A673 (cell line): ENCODE results near the gene CTNNA3. TPM values are rescaled to one million over a fixed set of nuclear protein-coding genes. Genes with fewer than 3 reads are reported as not detected.
A peak's percentile ranks its signal among the peaks of the same experiment; 100 is the strongest.

Experiments
- BruUV-seq: library from RNA; stranded (reverse); fragments of 400-500 nt; replicated peaks from 2 replicates; lab custom pipeline; 2021; lab: Mats Ljungman, UMichigan
- CTCF ChIA-PET: fragments of 300-600 bp; sonication (Branson Sonifier 250); formaldehyde crosslinking; loops from one replicate; lab custom pipeline; 2022; ENCODE audit warnings: antibody characterized with exemption; lab: Charles Lee
- POLR2A ChIA-PET: fragments of 300-600 bp; sonication (Branson Sonifier 250); formaldehyde crosslinking; loops from one replicate; lab custom pipeline; 2022; ENCODE audit warnings: antibody characterized with exemption; ENCODE audit not compliant: low non-redundant PET; lab: Charles Lee
- DNase-seq: peaks from one replicate; pipeline ENCODE4 v3.0.0-alpha.2; 2015; ENCODE audit warnings: low spot score
- H3K27ac ChIP-seq: fragments of 200-600 bp; sonication (generic); 2 replicates; pipeline ENCODE4 v1.5.1; 2016; ENCODE audit warnings: mixed run types, low read depth, mild to moderate bottlenecking, mixed read lengths, antibody characterized with exemption, low read length; ENCODE audit not compliant: poor library complexity, severe bottlenecking
- H3K27me3 ChIP-seq: fragments of 200-600 bp; sonication (generic); replicated peaks from 2 replicates; pipeline ENCODE4 v1.6.1; 2017; ENCODE audit warnings: mixed run types, low read depth, mild to moderate bottlenecking, mixed read lengths, antibody characterized with exemption, low read length; ENCODE audit not compliant: insufficient read depth, poor library complexity
- H3K36me3 ChIP-seq: fragments of 200-600 bp; sonication (generic); 2 replicates; pipeline ENCODE4 v1.6.1; 2016; ENCODE audit warnings: mixed run types, mild to moderate bottlenecking, mixed read lengths, antibody characterized with exemption, low read length; ENCODE audit not compliant: insufficient read depth, poor library complexity, severe bottlenecking
- H3K4me1 ChIP-seq: fragments of 200-600 bp; sonication (generic); 2 replicates; pipeline ENCODE4 v1.6.1; 2017; ENCODE audit warnings: mixed run types, mild to moderate bottlenecking, mixed read lengths, antibody characterized with exemption, low read length; ENCODE audit not compliant: insufficient read depth, poor library complexity, severe bottlenecking
- H3K4me3 ChIP-seq: fragments of 200-600 bp; sonication (generic); 2 replicates; pipeline ENCODE4 v1.5.1; 2016; ENCODE audit warnings: low read depth, mixed run types, mild to moderate bottlenecking, mixed read lengths, low read length; ENCODE audit not compliant: poor library complexity, severe bottlenecking
- H3K9me3 ChIP-seq: fragments of 200-600 bp; sonication (generic); 2 replicates; pipeline ENCODE4 v1.6.1; 2016; ENCODE audit warnings: mixed run types, low read depth, mild to moderate bottlenecking, mixed read lengths, antibody characterized with exemption, low read length; ENCODE audit not compliant: poor library complexity, severe bottlenecking
- EZH2 ChIP-seq: fragments of 200-600 bp; sonication (generic); IDR thresholded peaks from 2 replicates; pipeline ENCODE4 v1.6.1; 2017; ENCODE audit warnings: borderline replicate concordance, low read depth, mild to moderate bottlenecking, mixed read lengths, antibody characterized with exemption, low read length; ENCODE audit not compliant: poor library complexity, severe bottlenecking
- intact Hi-C: fragments of 100-400 bp; cut with micrococcal nuclease; formaldehyde crosslinking; loops from one replicate; pipeline ENCODE4 v1.10.0; 2022; ENCODE audit not compliant: unreplicated experiment
- total RNA-seq: library from RNA; stranded (reverse); gene quantifications from 2 replicates; pipeline ENCODE4 v1.2.3, GENCODE V29; 2021
- TF ChIP-seq, protein P1 (sequence below): fragments of 300-800, 200-600 bp; sonication (generic); conservative IDR thresholded peaks from 2 replicates; pipeline ENCODE4 v1.5.1; 2017; ENCODE audit warnings: low read depth, mild to moderate bottlenecking, antibody characterized with exemption, low read length, moderate library complexity, mixed read lengths

Gene CTNNA3
- total RNA-seq, 1 experiment from 2014 or later, result not detected

DNA sequence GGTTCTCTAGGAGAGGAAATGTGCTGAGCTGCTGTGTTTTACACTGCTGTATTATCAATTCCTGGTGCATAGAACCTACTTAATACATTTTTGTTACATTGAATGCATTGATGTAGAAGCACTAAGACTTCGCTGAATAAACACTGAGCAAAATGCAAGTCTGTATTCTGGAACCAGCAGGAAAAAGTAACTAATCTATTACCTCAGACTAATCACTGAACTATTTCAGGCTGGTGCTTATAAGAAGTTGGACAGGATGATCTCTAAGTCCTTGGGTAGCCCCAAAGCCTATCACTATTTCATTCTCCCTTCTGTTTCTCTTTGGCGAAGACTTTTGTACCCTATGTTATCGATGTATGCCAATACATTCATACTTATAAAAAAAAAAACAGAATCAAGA is 857.3 kb downstream of the CTNNA3 start:
- no peaks in the 10 kb centered on the region for H3K9me3 ChIP-seq
- no peak for DNase-seq
- BruUV-seq, result no TSS peak
- peaks cover 15% of the 10 kb centered on the region for H3K27me3 ChIP-seq
- no peak overlapping the region for H3K27ac ChIP-seq
- TF ChIP-seq EZH2, result no peak
- TF ChIP-seq, protein P1, sequence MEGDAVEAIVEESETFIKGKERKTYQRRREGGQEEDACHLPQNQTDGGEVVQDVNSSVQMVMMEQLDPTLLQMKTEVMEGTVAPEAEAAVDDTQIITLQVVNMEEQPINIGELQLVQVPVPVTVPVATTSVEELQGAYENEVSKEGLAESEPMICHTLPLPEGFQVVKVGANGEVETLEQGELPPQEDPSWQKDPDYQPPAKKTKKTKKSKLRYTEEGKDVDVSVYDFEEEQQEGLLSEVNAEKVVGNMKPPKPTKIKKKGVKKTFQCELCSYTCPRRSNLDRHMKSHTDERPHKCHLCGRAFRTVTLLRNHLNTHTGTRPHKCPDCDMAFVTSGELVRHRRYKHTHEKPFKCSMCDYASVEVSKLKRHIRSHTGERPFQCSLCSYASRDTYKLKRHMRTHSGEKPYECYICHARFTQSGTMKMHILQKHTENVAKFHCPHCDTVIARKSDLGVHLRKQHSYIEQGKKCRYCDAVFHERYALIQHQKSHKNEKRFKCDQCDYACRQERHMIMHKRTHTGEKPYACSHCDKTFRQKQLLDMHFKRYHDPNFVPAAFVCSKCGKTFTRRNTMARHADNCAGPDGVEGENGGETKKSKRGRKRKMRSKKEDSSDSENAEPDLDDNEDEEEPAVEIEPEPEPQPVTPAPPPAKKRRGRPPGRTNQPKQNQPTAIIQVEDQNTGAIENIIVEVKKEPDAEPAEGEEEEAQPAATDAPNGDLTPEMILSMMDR, result no peak
- POLR2A ChIA-PET, result no interaction called here
- intact Hi-C loops, result no loop called here
- H3K4me1 ChIP-seq, result peaks cover 11% of the 10 kb centered on the region
- no peak overlapping the region for H3K4me3 ChIP-seq
- H3K36me3 ChIP-seq, result no peaks in the 10 kb centered on the region
- CTCF ChIA-PET, result no interaction called here

DNA sequence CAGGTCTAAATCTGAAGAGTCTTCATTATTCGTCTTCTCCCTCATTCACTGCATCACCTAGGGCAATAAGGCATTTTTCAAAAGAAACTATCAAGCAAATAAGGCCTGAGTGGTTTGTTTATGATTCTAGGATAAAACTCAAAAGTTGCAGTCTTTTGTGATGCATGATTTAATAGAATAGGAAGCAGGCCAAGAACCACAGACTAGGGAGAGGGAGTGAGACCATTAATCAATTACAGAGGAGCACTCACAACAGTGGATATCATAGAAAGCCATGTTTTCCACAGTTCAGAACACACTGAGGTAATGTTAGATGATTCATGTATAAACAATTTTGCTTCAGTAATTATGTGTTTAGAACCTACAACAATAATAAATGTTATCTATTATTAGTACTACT is 858.0 kb downstream of the CTNNA3 start:
- Histone ChIP-seq H3K4me1 (peaks cover 11% of the 10 kb centered on the region), H3K27me3 (peaks cover 9% of the 10 kb centered on the region), H3K9me3 (no peaks in the 10 kb centered on the region), H3K4me3 (no peak overlapping the region), H3K36me3 (no peaks in the 10 kb centered on the region), H3K27ac (no peak overlapping the region)
- intact Hi-C loops, result no loop called here
- no TSS peak for BruUV-seq
- CTCF ChIA-PET, result no interaction called here
- TF ChIP-seq, protein P1, result no peak
- no peak for TF ChIP-seq EZH2
- DNase-seq, result peak; percentile 26
- POLR2A ChIA-PET, result no interaction called here

DNA sequence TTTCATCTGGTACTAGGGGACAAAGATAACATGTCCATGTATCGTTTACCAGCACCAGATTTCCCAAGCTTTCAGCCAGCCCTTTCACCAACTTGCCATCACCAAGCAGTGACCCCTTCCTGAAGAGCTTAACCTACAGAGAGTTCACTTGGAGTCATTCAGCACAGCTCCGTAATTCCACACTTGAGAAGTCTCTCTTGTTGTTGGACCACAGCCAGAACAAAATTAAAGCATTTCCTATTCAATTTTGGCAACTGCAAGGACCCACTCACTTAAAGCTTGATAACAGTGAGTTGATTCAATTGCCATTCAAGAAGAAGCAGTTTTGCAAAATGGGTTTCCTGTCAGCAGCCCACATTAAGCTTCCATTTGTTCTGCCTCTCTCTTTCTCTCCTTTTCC is 858.7 kb downstream of the CTNNA3 start:
- ChIA-PET POLR2A (no interaction called here), CTCF (no interaction called here)
- Histone ChIP-seq H3K27ac (no peak overlapping the region), H3K36me3 (no peaks in the 10 kb centered on the region), H3K4me1 (peaks cover 11% of the 10 kb centered on the region), H3K9me3 (no peaks in the 10 kb centered on the region), H3K27me3 (peaks cover 7% of the 10 kb centered on the region), H3K4me3 (no peak overlapping the region)
- peak; percentile 75 for DNase-seq
- intact Hi-C loops, result no loop called here
- no TSS peak for BruUV-seq
- TF ChIP-seq, protein P1, result no peak
- no peak for TF ChIP-seq EZH2
